Aorta (tissue), 5 donors: ENCODE results near the gene GALNT18. TPM values are rescaled to one million over a fixed set of nuclear protein-coding genes. Genes with fewer than 3 reads are reported as not detected.
"Not testable (repeated sequence)": the region's sequence is repeated elsewhere in the genome, so short reads cannot be mapped to it uniquely, and the experiment has no call there.

Source experiments
- ATAC-seq: fragments of 200-7000 bp; cut with Tn5 transposase; one replicate; pipeline ENCODE4 v1.9.1; 2022; ENCODE audit warnings: moderate library complexity; ENCODE audit not compliant: low FRiP score
- DNase-seq, 2 donors: peaks; one replicate each; pipeline ENCODE4 v3.0.0-alpha.2; 2020
- H3K27ac ChIP-seq, 2 donors: one replicate each; pipeline ENCODE4 v1.5.1; 2013; ENCODE audit warnings: low read length in 2 of 2, mild to moderate bottlenecking in 2 of 2, moderate library complexity in 2 of 2, control low read depth in 1 of 2, inconsistent platforms in 1 of 2, low read depth in 1 of 2
- H3K27me3 ChIP-seq, 2 donors: one replicate each; pipeline ENCODE4 v1.6.1; 2013; ENCODE audit warnings: control low read depth in 1 of 2, low read length in 1 of 2, mild to moderate bottlenecking in 1 of 2, moderate library complexity in 1 of 2; ENCODE audit not compliant: insufficient read depth in 2 of 2, control insufficient read depth in 1 of 2
- H3K36me3 ChIP-seq, 2 donors: one replicate each; pipeline ENCODE4 v1.6.1; 2013; ENCODE audit warnings: control low read depth in 1 of 2, low read length in 1 of 2, mild to moderate bottlenecking in 1 of 2; ENCODE audit not compliant: insufficient read depth in 2 of 2, control insufficient read depth in 1 of 2
- H3K4me1 ChIP-seq, 2 donors: one replicate each; pipeline ENCODE4 v1.6.1; 2013; ENCODE audit warnings: low read length in 2 of 2, control low read depth in 1 of 2, mild to moderate bottlenecking in 1 of 2, moderate library complexity in 1 of 2; ENCODE audit not compliant: insufficient read depth in 2 of 2, control insufficient read depth in 1 of 2
- H3K4me3 ChIP-seq, 2 donors: one replicate each; pipeline ENCODE4 v1.5.1; 2013; ENCODE audit warnings: low read length in 2 of 2, control low read depth in 1 of 2, mild to moderate bottlenecking in 1 of 2
- H3K9me3 ChIP-seq: one replicate; pipeline ENCODE4 v1.6.1; 2013; ENCODE audit warnings: mild to moderate bottlenecking, low read length; ENCODE audit not compliant: control insufficient read depth
- WGBS, 2 donors: extraction: QIAGEN DNeasy Blood & Tissue Kit; methylation state at CpG; one replicate each; pipeline ENCODE4 v1.1.7; 2013; 5-methylcytosine and 5-hydroxymethylcytosine counted together
- intact Hi-C, 2 donors: fragments of 100-400 bp; cut with DNase I; formaldehyde crosslinking; loops; one replicate each; pipeline versions ENCODE4 v1.14.2 to v1.15.0; 2022
- polyA plus RNA-seq, 2 donors: library from polyadenylated mRNA; stranded (reverse); fragments of 200-250 nt; gene quantifications; one replicate each; pipeline ENCODE4 v1.2.3, GENCODE V29; 2013
- total RNA-seq, 2 donors: library from RNA; stranded (reverse); fragmentation: NEBNext Ultra II Directional; extraction: Animal tissue kit (Norgen Biotek cat#: 25700); gene quantifications; one replicate each; pipeline ENCODE4 v1.2.1, GENCODE V29; 2021
- donor health status: healthy with polysubstance abuse.
- donor health status: Bipolar disorder and iron deficiency.
- donor health status: DM: no; HTN: no; CAD: no.
- donor health status: DM: no; HTN: no; CAD: no.
- donor health status: DM: yes; HTN: yes; CAD: no.

The GALNT18 gene
- total and polyA plus RNA-seq, 4 donors, result 5.3 to 60.6 (median 21.4) TPM

GRCh38 chr11:11450744-11451362 is 171.0 kb downstream of the GALNT18 start:
- Histone ChIP-seq H3K4me1 (peaks cover 0 to 1% of the 10 kb centered on the region in 2 donors), H3K4me3 (no peak overlapping the region), H3K36me3 (no peaks in the 10 kb centered on the region), H3K9me3 (no peaks in the 10 kb centered on the region), H3K27ac (peak overlapping the region in 1 of 2 donors; percentile 34), H3K27me3 (no peaks in the 10 kb centered on the region)
- DNase-seq (no peak), ATAC-seq (no peak)
- intact Hi-C loops, result loop anchor here in 1 of 2 donors (5.0 kb wide), 1 partner anchor 44 kb away; no protein-coding TSS in a partner anchor
- WGBS, 2 donors, result 8 to 18% methylated on average over 5 of the region's 5 CpGs

GRCh38 chr11:11449327-11449726 is 172.5 kb downstream of the GALNT18 start:
- Histone ChIP-seq H3K4me1 (peaks cover 0 to 4% of the 10 kb centered on the region in 2 donors), H3K27me3 (no peaks in the 10 kb centered on the region), H3K27ac (no peak overlapping the region), H3K9me3 (no peaks in the 10 kb centered on the region), H3K4me3 (no peak overlapping the region), H3K36me3 (no peaks in the 10 kb centered on the region)
- no peak for DNase-seq
- 94 to 99% methylated on average over 3 of the region's 3 CpGs for WGBS, 2 donors
- intact Hi-C loops, result no loop called here
- no peak for ATAC-seq

- no peaks in the 10 kb centered on the region for H3K27me3 ChIP-seq
- H3K27ac ChIP-seq, result no peak overlapping the region
- no peak for DNase-seq
- ATAC-seq, result no peak
- H3K36me3 ChIP-seq, result no peaks in the 10 kb centered on the region
- peaks cover 0 to 4% of the 10 kb centered on the region in 2 donors for H3K4me1 ChIP-seq
- intact Hi-C loops, result no loop called here
- H3K4me3 ChIP-seq, result no peak overlapping the region
- no peaks in the 10 kb centered on the region for H3K9me3 ChIP-seq
- WGBS, 2 donors, result 95 to 96% methylated on average over 12 of the region's 12 CpGs
These were observed 173.2 kb downstream of the GALNT18 start for GRCh38 chr11:11448626-11449025.

- H3K4me3 ChIP-seq, H3K36me3 ChIP-seq, H3K27ac ChIP-seq, H3K9me3 ChIP-seq, intact Hi-C loops, H3K27me3 ChIP-seq, H3K4me1 ChIP-seq, ATAC-seq, DNase-seq: not testable (repeated sequence)
- 89 to 93% methylated on average over 3 of the region's 3 CpGs for WGBS, 2 donors
These were observed 174.2 kb downstream of the GALNT18 start for GRCh38 chr11:11447601-11448000.

- Histone ChIP-seq H3K27ac (no peak overlapping the region), H3K27me3 (no peaks in the 10 kb centered on the region), H3K4me3 (no peak overlapping the region), H3K9me3 (no peaks in the 10 kb centered on the region), H3K4me1 (peaks cover 0 to 4% of the 10 kb centered on the region in 2 donors), H3K36me3 (no peaks in the 10 kb centered on the region)
- ATAC-seq (no peak), DNase-seq (no peak)
- WGBS, 2 donors, result 89 to 96% methylated on average over 6 of the region's 6 CpGs
- intact Hi-C loops, result no loop called here
These were observed 174.8 kb downstream of the GALNT18 start for GRCh38 chr11:11446967-11447366.

- Histone ChIP-seq H3K9me3 (no peaks in the 10 kb centered on the region), H3K27ac (no peak overlapping the region), H3K36me3 (no peaks in the 10 kb centered on the region), H3K27me3 (no peaks in the 10 kb centered on the region), H3K4me3 (no peak overlapping the region), H3K4me1 (peaks cover 0 to 4% of the 10 kb centered on the region in 2 donors)
- intact Hi-C loops, result no loop called here
- 94 to 97% methylated on average over 2 of the region's 2 CpGs for WGBS, 2 donors
- ATAC-seq (no peak), DNase-seq (no peak)
These were observed 175.2 kb downstream of the GALNT18 start for GRCh38 chr11:11446564-11446963.

- H3K9me3 ChIP-seq, result no peaks in the 10 kb centered on the region
- H3K27ac ChIP-seq, result peak overlapping the region in 1 of 2 donors; percentile 28
- DNase-seq, result no peak
- peaks cover 0 to 3% of the 10 kb centered on the region in 2 donors for H3K4me1 ChIP-seq
- intact Hi-C loops, result no loop called here
- H3K4me3 ChIP-seq, result no peak overlapping the region
- WGBS, 2 donors, result 75 to 76% methylated on average over 13 of the region's 13 CpGs
- no peak for ATAC-seq
- no peaks in the 10 kb centered on the region for H3K27me3 ChIP-seq
- H3K36me3 ChIP-seq, result no peaks in the 10 kb centered on the region
These were observed 176.2 kb downstream of the GALNT18 start for GRCh38 chr11:11445441-11446185.

- whole genome bisulfite sequencing, 2 donors, result 12 to 13% methylated on average over 5 of the region's 5 CpGs
- Histone ChIP-seq H3K27ac (peak overlapping the region in 1 of 2 donors; percentile 75), H3K4me1 (peaks cover 0 to 3% of the 10 kb centered on the region in 2 donors), H3K27me3 (no peaks in the 10 kb centered on the region), H3K9me3 (no peaks in the 10 kb centered on the region), H3K4me3 (no peak overlapping the region), H3K36me3 (no peaks in the 10 kb centered on the region)
- ATAC-seq (peak; percentile 3), DNase-seq (no peak)
- intact Hi-C loops, result no loop called here
These were observed 177.0 kb downstream of the GALNT18 start for GRCh38 chr11:11444804-11445131.
